Activated T-cell treated with anti-CD3 and anti-CD28 coated beads, Interleukin-2, amount 50 U/mL, for 1 hour (primary cell): ENCODE data around the gene ODC1.

Experiments
- DNase-seq: peaks from one replicate; pipeline ENCODE4 v3.0.0-alpha.2; 2020

The ODC1 gene

DNA sequence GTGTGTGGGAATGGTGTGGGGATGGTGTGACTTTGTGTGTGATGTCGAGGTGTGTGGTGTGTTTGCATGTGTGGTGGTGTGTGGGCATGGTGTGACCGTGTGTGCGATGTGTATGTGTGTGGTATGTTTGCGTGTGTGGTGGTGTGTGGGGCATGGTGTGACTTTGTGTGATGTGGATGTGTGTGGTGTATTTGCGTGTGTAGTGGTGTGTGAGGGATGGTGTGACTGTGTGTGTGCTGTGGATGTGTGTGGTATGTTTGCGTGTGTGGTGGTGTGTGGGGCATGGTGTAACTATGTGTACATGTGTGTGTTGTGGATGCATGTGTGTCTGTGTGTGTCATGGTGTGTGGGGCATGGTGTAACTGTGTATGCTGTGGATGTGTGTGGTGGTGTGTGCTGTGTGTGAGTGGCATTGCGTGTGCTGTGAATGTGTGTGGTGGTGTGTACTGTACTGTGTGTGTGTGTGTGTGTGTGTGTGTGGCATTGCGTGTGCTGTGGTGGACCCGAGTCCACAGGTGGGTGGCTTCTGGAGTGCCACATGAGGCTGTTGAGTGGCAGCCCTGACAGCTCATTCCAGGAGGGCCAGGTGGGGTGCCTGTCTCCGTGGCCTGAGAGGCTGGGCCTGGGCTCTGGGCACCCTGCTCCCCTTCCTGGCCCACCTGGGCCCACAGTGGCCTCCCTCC is 14.7 kb downstream of the ODC1 start:
- no peak for DNase-seq

DNA sequence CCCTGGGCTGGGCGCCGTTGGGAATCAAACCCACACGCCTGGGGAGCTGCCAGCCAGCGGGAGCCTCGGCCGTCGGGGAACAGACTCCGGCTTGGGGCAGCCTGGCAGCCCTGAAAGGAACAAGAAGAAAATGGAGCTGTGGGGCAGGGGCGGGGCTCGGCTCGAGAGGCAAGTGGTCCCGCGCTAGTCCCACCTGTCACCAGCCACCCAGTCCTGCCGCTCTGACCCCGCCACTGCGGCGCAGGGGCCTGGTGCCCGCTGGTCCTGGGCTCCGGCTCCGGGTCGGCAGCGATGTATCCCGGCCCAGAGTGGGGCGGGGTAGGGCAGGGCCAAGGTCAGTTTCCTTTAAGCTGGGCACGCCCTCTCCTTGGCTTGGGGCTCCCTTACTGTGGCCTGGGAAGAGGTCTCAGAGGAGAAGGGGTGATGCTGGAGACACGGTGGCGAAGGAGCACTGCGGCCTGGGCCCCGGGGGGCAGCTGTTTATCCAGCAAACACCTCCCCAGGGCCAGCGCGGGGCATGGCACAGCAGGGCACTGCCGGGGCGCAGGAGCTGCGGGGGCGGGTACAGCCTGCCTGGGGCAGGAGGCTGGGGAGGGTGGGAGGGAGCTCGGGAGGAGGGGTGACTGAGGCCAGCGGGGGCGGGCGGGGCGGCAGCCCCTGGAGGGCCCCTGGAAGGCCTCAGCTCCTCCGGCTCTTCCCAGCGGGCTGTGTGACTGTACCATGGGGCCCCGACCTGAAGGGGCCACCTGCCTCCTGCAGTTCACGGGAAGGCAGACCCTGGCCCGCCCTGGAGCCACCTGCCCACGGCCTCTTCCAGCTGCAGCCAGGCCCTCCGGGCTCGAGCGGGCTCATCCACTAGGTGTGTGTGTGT is 15.6 kb downstream of the ODC1 start:
- DNase-seq, result no peak

DNA sequence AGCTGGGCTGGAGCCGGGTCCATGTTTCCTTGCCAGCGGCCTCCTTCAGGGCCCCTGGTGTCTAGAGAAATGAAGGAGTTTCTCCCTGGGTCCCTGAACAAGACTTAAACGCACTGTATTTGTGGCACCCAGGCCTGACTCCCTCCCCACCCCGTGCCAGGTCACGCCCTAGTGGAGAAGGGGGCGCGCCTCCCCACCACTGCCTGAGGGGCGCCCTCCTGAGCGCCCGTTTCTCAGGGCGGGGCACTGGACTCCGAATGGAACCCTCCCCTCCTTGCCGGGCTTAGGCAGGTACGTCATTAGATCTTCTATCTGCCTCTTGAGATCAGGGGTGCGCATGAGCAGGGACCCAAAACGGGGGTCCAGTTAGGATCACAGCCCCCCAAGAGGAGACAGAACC is 16.3 kb downstream of the ODC1 start:
- no peak for DNase-seq

DNA sequence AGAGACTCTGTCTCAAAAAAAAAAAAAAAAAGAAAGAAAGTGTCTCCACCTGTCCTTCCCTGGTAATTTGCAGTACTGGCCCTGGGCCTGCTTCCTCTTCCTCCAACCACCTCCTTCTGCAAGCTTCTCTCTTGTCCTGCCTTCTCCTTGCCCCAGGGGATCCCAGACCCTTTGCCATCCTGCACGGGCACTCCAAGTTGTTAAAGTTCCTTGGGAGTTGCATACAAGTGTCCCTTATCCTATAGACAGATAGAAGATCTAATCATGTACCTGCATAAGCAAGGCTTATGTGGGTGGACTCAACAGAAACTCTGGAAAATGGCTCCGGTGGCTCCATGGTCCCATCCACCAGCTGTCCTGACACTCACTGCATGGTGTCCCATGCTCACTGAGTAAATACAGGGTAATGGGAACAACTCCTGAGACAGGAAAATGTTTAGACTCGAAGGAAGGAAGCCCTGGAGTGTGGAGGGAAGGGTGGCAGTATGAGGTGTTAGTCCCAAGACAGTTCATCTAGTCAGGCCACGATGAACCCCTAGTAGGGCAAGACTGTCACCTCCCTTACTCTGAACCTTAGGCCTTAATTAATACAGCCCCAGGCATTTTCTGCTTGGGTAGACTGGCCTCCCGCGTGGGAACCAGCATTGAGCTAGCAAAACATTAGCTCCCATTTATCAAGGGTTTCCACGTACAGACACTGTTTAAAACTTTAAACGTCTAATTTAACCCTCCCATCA is 17.1 kb downstream of the ODC1 start:
- no peak for DNase-seq

DNA sequence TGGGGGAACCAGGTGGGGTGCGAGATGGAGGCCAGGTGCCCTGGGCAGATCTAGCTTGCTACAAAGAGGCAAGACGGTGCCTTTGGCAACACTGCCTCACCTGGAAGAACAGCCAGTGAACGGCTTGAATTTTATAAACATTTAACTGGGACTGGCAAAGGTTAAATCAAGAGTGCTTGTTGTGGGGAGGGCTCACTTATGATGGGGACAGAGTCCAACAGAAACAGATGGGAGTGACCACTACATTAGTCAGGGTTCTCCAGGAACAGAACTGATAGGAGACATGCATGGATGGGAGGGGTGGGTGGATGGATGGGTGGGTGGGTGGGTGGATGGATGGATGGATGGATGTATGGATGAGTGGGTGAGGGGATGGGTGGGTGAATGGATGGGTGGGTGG is 19.2 kb downstream of the ODC1 start:
- no peak for DNase-seq

DNA sequence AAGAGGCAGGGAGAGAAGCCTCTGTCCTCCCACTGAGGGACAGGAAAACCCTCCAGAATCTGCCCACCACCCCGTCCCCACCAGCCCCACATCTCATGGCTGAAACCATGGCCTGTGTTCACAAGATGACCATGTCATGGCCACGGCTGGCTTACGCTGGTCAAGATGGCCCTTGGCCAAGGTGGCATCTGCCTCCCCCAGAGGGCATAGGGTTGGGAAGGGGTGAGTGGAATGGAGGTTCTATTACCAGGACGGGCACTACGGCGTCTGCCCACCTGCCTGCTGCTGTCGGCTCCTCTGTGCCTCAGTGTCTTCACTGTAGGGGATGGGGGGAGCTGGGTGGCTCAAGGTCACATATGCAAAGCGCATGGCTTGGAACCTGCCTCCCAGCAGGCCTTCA is 19.8 kb downstream of the ODC1 start:
- no peak for DNase-seq

DNA sequence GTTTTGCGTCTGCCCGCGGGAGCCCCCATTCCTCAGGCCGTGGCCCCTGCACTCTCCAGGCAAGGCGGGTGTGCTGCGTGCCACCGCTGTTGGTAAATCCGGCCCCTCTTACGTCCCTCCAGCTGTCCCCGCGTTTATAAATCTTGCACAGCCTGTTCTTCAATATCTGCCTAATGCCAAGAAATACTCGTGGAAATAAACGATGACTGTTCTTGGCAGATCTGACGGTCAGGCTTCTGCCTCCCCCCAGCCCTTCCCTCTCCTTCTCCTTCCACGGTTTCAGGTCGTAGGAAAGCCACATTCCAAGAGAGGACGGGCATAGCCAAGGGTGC is 20.5 kb downstream of the ODC1 start:
- no peak for DNase-seq

DNA sequence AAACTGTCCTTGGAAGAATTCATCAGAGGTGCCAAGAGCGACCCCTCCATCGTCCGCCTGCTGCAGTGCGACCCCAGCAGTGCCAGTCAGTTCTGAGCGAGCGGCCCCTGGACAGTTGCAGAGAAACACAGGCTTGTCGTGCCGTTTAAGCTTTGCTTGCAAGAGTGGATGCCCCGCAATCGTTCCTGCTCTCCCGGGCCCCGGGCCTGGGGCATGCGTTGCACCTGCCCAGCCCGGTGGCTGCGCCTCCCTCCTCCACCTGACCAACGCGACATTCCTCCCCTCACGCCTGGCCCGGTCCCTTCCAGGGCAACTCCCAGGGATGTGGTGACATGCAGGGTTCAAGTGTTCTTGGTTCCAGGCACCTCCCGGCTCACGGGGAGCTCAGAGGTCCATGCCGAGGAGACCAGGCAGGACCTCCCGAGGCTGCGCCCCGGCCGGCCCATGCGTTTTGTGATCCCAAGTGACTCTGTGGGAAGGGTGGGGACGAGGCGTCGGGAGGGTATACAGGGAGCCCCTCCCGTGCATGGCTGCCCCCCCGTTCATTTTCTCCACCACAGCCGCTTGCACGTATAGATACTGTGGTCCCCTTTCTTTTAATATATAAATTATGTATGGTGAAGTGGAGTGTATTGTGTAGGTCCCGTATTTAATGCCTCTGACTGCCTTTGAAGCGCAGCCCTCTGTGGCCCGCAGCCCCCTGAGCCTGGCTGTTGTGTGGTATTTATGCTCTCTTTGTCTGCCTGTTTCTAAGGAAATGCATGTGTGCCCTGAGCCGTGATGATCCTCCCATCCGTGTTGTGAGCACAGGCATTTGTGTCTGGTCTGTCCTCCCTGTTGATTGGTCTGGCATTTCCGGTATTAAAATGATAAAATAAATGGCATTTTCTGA is 21.2 kb downstream of the ODC1 start:
- DNase-seq, result no peak

DNA sequence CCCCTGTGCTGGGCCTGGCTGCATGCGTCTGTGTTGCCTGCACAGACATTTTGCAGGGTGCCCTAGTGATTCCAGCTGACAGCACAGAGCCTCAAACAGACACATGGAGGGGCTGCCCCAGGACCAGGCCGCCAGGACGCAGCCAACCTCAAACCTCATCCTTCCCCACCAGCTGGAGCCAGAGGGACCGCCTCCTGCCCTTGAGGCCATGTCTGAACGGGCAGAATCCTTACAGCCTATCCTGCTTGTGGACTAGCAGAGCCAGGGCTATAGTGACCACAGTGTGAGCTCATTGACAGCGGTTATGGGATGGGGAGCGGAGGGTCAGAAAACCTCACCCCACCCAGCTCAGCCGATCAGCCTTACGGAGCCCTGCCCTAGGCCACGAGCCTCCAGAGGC is 22.4 kb downstream of the ODC1 start:
- DNase-seq, result no peak

DNA sequence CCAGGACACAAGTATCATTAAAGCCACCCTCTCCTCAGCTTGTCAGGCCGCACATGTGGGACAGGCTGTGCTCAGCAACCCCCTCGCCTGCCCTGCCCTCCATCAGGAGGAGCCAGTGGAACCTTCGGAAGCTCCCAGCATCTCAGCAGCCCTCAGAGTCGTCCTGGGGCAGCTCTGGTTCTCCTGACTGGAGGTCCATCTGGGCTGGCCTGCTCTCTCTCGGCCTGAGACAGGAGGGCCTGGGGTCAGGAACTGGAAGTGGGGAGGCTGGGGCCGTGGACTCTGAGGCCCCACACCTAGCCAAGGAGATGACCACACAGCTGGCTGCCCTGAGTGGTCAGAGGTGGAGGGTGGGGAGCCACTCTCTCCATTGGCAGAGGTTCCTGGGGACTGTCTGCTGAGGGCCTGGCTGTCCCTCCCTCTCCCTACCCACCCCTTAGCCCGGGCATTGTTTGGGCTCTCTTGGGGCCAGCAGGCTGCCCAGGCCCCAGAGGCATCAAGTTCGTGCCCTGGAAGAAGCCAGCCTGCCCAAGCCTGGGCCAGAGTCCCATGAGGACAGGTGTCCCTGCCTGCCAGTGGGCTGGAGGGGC is 23.1 kb downstream of the ODC1 start:
- no peak for DNase-seq

DNA sequence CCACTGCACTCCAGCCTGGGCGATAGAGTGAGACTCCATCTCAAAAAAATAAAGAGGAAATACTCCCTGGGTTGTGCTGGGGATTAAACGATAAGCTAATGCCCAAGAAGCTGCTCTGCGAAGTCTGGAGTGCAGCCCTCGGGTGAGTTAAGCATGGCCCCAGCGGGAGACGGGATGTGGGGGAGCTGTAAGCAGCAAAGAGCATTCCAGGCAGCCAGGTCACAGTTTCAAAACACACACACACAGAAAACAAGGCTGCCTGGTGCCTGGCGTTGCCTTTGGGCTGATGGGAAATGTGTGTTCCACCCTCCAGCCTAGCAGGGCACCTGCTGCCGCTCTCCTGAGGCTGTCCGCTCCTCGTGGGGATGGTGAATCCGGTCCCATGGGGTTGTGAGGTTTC is 24.1 kb downstream of the ODC1 start:
- DNase-seq, result no peak

DNA sequence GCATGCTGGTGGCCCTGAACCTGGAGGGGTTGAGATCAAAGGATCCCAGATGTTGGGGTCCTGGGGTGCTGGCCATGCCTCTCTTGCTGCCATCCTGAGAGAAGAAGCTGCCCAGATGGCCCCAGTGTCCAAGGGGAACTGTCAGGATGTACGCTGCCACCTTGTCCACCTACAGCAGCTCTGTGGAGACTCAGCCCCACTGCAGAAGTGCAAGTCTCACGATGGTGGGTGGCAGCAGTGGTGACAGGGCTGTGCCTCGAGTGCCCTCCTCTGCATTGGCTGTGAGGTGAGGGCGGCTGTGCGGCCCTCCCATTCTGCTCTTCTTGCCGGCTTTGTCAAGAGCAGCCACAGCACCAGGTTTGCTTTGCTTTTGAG is 24.7 kb downstream of the ODC1 start:
- DNase-seq, result no peak

DNA sequence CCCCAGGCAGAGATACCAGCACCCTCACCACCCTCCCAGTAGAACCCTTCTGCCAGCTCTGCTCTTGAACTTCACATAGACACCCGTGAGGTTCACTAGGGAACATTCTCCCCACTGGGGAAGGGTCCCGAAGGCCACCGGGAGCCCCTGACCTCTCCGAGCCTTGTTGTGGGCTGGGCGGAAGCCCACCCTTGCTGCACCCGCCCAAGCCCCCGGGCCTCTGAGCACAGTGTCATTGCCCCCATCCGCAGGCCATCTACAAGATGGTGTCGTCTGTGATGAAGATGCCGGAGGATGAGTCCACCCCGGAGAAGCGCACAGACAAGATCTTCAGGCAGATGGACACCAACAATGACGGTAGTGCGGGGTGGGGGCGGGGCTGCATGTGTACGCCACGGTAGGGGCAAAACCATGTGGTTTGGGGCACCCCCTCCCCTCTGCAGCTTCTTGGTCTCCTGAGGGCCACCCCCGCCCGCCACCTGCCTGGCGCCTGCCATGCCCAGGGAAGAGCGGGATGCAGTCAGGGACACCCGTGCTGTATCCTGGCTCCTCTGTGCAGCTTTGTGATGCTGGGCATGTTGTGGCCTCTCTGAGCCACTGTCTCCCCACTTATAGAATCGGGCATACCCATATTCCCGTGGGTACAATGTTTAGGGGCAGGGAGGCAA is 25.3 kb downstream of the ODC1 start:
- DNase-seq, result no peak

DNA sequence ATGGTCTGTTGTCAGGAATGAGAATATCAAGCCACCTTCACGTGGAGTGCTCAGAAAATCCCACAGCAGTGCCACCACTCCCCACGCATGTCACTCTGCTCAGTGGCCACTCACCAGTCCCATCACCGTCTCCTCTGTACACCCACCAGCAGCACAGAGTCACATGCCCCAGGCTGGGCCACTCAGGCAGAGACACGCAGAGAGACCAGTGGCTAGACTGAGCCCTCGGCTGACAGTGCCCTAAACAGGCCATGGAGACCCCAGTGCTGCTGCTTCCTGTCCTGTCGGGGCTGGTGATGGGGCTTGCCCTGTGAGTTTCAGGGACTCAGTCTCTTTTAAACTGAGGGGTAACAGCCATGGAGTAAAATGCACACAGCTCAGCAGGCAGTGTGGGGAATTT is 25.9 kb downstream of the ODC1 start:
- no peak for DNase-seq

DNA sequence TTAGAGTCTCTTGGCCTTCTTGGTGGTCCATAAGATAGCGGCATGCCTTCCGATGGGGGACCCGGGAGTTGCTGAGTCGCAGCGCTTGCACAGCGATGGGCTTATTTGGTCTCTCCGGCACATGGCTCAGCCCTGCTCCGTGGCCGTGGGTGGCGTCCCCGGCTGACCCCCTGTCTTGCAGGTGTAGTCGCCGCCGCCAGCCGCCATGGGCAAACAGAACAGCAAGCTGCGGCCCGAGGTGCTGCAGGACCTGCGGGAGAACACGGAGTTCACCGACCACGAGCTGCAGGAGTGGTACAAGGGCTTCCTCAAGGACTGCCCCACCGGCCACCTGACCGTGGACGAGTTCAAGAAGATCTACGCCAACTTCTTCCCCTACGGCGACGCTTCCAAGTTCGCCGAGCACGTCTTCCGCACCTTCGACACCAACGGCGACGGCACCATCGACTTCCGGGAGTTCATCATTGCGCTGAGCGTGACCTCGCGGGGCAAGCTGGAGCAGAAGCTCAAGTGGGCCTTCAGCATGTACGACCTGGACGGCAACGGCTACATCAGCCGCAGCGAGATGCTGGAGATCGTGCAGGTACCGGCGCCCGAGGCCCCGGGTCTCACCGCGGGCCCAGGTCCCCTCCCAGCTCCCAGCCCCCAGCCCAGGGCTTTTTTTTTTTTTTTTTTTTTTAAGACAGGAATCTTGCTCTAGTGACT is 28.4 kb downstream of the ODC1 start:
- DNase-seq, result no peak

DNA sequence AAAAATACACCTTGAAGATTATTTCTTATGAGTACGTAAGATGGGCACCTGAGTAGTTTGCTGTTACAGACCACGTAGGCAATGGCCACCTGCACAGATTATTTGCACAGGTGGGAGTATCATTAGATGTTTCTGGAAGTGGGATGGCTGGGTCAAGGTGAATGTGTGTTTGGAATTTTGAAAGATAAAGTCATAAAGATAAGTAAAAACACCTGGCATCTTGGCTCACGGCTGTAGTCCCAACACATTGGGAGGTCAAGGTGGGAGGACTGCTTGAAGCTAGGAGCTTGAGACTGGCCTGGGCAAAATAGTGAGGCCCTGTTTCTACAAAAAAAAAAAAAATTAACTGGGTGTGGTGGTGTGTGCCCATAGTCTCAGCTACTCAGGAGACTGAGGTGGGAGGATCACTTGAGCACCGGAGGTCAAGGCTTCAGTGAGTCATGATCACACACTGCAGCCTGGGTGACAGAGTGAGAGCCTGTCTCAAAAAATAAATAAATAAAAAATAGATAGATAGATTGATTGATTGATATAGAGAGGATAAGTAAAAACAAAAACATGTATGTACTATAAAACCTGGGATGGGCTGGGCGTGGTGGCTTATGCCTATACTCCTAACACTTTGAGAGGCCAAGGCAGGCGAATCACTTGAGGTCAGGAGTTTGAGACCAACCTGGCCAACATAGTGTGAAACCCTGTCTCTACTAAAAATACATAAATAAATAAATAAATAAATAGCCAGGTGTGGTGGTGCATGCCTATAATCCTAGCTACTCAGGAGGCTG is 30.4 kb downstream of the ODC1 start:
- no peak for DNase-seq

DNA sequence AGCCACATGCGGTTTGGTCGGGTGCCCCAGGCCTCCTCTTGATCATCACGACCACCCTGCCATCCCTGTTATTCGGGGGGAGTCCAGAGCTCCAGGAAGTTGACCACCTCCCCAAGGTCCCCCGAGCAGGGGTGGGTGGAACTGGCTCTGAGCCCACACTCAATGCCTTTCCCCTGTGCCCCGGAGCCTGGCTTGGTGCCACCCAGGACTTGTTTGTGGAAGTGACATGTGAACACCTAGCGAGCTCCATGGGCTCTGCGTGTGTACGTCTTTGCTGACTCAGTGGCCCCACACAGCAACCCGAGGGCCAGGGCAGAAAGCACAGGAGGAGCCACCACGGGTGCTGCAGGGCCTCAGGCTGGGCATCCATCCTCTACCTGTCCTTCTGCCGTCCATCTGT is 32.5 kb downstream of the ODC1 start:
- no peak for DNase-seq

DNA sequence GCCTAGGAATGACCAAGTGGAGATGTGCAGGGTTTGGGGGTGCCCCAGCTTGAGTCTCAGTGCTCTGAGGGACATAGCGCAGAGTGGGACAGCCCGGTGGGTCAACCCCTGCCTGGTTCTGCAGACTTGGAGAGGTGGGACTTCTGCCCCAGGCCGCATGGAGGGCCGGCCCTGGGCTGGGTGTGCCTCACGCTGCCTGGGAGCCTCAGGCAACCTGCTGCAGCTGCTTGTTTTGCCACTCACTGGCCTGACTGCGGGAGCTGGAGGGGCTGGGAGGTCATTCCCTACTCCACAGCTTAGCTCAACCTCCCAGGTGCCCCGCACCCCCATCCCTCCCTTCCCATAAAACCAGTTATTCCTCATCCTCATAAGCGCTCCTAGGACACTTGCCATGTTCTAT is 33.1 kb downstream of the ODC1 start:
- no peak for DNase-seq

DNA sequence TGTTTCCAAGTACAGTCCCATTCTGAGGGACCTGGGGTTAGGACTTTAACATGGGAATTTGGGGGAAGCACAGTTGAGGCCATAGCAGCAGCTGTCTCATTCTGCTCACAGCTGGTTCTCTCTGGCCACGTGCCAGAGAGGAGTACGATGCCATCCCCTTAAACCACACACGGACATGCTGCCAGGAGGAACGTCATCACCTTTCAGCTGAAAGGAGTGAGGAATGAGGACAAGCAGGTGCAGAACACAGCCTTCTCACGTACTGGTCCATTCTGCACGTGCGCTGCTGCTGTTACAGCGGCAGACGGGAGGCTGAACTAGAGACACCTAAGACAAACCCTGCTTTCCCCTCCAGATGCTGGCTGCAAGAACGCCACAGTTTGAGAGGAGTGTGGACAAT is 33.5 kb downstream of the ODC1 start:
- no peak for DNase-seq

DNA sequence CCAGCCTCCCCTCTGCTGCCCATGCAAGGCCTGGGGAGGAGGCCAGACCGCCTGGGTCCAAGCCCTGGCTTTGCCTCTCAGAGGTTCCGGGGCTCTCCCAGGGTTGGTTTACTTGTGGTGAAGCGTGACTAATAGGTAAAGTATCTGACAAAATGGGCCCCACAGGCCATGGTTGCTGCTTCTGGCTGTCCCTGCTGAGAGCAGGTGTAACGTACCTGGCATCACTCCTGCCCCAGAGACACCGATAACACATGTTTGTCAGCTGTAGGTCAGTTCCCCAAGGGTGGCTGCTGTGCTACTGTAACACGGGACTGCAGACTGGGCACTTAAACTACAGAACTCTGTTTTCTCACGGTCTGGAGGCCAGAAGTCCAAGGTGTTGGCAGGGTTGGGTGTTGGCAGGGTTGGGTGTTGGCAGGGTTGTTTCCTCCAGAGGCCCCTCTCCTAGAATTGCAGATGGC is 34.1 kb downstream of the ODC1 start:
- no peak for DNase-seq

DNA sequence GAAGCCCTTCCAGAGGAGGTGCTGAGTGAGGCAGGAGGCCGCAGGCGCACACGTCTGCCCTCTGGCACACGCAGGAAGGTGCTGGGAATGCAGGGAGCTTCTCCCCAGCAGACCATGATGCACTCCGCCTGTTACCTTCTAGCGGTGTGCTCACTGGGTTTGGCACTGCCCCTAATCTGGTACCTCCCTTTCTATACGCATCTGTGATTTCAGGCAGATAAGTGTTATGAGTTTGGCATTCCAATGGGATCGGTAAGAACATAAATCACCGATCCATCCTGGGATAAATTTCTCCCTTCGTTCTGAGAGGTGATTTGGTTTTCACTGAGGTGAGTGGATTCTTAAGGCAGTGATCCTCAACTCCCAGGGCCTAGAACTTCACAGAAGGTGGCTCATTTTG is 34.6 kb downstream of the ODC1 start:
- DNase-seq, result no peak
